HG02588 (cell line): Measurements from ENCODE around the gene HSF4.

Source experiments
- ATAC-seq: cut with Tn5 transposase; IDR thresholded peaks from one replicate; pipeline ENCODE4 v1.9.1; 2021; ENCODE audit warnings: mild to moderate bottlenecking, moderate library complexity; ENCODE audit not compliant: unreplicated experiment

HSF4 gene

DNA sequence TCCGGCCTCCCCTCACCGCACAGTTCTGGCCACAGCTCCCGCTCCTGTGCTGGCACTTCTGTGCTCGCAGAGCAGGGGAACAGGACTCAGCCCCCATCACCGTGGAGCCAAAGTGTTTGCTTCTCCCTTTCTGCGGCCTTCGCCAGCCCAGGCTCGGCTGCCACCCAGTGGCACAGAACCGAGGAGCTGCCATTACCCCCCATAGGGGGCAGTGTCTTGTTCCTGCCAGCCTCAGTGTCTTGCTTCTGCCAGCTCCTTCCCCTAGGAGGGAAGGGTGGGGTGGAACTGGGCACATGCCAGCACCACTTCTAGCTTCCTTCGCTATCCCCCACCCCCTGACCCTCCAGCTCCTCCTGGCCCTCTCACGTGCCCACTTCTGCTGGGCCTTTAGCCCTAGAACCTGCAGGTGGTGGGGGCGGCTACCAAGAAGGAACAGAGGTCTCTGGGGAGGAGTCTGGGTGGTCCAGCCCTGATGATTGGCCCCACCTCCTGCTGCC, 33.7 kb downstream of the HSF4 start:
- no peak for ATAC-seq

GRCh38 chr16:67199011-67199807, 34.7 kb downstream of the HSF4 start, which contains the start of gene ELMO3:
ELMO3 (plus strand) TSS chr16:67199131; CDS start chr16:67199327, 196 bp downstream.
- ATAC-seq = no peak

- ATAC-seq = no peak
These were observed 35.3 kb downstream of the HSF4 start for GRCh38 chr16:67199808-67200198.

DNA sequence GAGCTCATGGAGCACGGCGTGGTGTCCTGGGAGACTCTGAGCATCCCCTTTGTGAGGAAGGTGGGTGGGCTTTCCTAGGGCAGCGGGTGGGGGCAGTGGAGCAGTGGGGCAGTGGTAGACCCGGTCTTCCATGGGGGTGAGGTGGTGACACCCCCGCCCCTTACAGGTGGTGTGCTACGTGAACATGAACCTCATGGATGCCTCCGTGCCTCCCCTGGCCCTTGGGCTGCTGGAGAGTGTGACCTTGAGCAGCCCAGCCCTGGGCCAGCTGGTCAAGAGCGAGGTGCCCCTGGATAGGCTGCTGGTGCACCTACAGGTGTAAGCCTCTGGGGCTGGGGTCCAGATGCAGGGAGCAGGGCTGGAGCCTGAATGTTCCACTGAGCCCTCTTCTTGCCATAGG, 35.9 kb downstream of the HSF4 start:
- no peak for ATAC-seq

DNA sequence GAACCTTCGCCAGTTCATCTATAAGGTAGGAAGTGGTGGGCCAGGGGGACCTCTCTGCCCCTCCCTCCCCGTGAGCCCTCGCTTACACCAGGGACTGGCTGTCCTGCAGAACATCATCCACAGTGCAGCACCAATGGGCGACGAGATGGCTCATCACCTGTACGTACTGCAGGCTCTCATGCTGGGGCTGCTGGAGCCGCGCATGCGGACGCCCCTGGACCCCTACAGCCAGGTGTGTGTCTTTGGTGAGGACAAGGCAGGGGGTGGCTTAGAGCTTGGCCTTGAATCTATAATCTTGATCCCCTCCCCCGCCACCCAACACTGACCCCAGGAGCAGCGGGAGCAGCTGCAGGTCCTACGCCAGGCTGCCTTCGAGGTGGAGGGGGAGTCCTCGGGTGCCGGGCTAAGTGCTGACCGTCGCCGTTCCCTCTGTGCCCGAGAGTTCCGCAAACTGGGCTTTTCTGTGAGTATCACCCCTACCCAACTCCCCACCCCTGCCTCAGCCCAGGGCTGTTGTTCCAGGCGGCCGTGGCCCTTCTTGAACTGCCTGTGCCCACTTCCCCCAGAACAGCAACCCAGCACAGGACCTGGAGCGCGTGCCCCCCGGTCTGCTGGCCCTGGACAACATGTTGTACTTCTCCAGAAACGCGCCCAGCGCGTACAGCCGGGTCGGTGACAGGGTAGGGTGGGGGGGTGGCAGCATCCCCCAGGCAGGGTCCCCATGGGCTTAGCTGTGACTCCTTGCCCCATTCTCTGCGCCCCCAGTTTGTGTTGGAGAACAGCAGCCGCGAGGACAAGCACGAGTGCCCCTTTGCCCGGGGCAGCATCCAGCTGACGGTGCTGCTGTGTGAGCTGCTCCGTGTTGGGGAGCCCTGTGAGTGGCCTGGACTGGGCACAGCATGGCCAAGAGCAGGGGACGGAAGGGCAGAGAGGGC, 37.1 kb downstream of the HSF4 start:
- no peak for ATAC-seq

DNA sequence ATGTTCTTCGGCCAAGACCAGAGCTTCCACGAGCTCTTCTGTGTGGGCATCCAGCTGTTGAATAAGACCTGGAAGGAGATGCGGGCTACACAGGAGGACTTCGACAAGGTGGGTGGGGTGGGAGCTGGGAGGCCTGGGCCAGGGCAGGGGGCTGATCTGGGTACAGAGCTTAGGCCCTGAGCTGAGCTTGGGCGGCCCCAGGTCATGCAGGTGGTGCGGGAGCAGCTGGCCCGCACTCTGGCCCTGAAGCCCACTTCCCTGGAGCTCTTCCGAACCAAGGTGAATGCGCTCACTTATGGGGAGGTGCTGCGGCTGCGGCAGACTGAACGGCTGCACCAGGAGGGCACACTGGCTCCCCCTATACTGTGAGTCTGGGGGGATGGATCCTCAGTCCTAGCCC, 37.9 kb downstream of the HSF4 start:
- no peak for ATAC-seq

GRCh38 chr16:67202956-67203493, 38.5 kb downstream of the HSF4 start:
- no peak for ATAC-seq

- ATAC-seq = no peak
These were observed 39.5 kb downstream of the HSF4 start for GRCh38 chr16:67204076-67204475.

- no peak for ATAC-seq
These were observed 41.7 kb downstream of the HSF4 start for GRCh38 chr16:67206129-67206837.

DNA sequence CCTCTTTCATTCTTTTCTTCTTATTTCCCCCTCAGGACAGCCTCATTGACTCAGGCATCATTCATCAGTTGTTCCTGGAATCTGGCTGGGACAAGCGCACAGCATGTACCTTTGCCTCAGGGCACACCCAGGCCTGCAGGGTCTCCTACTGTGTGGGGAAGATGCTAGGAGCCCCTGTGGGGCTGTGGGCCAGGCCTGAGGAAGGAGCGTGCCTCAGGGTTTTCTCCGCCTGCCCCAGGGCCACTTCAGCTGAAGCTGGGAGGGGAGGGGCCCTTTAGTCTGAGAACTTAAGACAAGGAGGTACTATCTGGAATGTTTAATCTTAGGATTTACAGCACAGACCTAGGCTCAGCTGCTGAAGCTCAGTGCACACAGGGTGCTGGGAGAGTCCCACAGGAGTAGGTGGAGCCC, 42.3 kb downstream of the HSF4 start:
- no peak for ATAC-seq

DNA sequence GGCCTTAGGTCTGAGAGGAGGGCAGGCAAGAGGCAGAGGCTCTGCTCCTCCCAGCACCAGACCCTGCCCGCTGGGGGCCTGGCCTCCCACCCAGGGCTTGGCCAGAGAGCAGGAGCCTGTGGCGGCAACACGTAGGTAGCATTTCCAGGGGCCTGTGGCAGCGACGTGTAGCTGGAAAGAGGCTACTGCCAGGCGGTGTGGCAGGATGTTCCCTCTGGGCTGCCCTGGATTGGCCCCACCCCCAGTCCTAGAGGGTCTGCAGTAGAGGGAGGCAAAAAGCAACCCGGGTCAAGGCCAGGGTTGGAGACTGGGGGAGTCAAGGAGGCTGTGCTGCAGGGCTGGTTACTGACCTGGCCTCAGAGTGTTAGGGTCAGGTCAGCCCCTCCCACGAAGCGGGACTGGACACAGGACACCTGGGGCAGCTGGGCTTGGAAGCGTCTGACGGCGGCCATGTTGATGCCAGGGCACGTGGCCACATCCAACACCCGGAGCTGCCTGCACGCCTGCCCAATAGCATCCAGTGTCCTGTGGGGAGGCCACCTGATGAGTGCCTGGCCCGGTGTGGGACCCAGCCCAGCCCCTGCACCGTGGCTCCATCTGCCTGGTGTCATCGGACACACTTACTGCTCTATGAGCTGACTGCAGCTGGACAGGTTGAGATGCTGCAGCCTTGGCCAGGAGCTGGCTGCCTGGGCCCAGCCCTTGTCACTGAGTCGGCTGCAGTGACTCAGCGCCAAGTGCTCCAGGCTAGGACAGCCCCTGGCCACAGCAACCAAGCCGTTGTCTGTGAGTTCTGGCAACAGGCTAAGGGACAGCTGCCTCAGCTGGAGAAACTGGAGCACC, 42.9 kb downstream of the HSF4 start:
- ATAC-seq = no peak

- no peak for ATAC-seq
These were observed 43.8 kb downstream of the HSF4 start for GRCh38 chr16:67208154-67208896.

GRCh38 chr16:67209565-67209964, 45.0 kb downstream of the HSF4 start:
- no peak for ATAC-seq

DNA sequence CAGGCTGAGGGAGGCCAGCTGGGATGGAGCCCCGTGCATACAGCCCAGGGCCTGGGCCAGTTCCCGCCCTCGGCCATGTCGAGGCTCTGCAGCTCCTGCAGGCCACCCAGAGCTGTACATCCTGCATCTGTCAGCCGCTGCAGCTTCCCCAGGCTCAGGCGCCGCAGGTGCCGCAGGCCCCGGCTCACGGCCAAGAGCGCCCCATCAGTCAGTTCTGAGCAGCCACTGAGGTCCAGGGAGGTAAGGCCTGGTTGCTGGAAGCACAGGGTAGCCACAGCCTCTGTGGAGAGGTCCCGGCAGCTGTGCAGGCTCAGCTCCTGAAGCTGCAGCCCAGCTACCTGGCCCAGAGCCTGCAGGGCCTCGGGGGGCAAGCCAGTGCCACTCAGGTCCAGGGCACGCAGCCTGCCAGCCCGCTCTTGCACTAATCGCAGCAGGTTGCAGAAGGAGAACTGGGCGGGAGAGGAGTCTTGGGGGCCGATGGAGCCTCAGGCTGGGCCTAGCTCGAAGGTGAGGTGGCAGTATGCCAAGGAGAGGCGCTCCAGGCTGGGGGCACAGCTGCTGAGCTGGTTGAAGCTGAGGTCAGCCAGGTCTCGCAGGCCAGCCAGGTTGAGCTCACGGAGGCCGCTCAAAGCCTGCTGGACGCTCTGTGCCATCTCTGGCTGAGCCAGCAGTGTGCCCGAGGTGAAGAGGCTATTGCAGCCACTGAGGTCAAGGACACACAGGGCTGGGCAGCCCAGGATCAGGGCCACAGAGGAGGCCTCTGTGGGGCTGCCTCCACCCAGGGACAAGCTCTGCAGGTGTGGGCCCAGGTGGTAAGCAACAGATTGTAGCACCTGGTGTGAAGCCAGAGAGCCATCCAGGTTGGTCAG, 45.8 kb downstream of the HSF4 start:
- ATAC-seq = no peak

DNA sequence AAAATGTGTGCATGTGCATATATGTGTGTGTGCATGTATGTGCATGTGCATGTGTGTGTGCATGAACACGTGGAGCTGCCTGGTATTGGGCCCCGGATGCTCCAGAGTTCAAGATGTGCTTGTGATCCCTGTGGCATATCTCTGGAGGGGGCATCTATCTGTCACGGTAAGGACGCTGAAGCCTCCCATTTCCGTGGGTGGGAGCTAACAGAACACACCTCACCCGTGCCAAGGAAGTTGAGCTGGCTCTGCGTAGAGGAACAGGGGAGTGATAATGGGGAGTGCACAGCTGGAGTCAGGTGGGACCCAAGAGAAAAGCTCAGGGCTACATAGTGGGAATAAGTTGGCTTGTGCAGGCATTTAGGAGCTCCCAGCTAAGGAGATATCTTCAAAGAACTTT, 47.1 kb downstream of the HSF4 start:
- ATAC-seq = no peak

DNA sequence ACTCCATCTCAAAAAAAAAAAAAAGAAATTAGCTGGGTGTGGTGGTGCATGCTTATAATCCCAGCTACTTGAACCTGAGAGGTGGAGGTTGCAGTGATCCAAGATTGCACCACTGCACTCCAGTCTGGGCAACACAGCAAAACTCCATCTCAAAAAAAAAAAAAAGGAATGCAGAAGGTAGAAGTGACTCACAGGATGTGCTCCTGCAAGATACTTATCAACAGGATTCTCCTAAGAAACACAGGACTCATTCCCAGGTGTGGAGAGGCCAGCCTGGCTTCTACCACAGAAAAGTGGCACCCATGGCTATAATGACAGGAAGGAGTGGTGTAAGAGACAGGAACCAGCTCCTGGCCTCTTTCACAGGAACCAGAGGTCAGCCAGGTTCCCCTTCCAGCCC, 48.2 kb downstream of the HSF4 start:
- no peak for ATAC-seq

- ATAC-seq = no peak
These were observed 48.9 kb downstream of the HSF4 start for GRCh38 chr16:67213197-67214019.
